Breast epithelium (tissue), 4 donors: Measurements from ENCODE around the gene ATL1. TPM values are rescaled to one million over a fixed set of nuclear protein-coding genes. Genes with fewer than 3 reads are reported as not detected.

Experiments
- DNase-seq, 2 donors: peaks; one replicate each; pipeline ENCODE4 v3.0.0-alpha.2; 2019; ENCODE audit warnings: low spot score in 2 of 2
- H3K27ac ChIP-seq, 2 donors: fragments of 200-600 bp; sonication (generic) in 1 of 2; one replicate each; pipeline ENCODE4 v1.5.1; 2016 to 2019; ENCODE audit warnings: mild to moderate bottlenecking in 1 of 2
- H3K27me3 ChIP-seq, 2 donors: fragments of 200-600 bp; sonication (generic) in 1 of 2; one replicate each; pipeline versions ENCODE4 v1.5.1 to v1.6.0; 2017 to 2019; ENCODE audit warnings: control low read depth in 1 of 2, mild to moderate bottlenecking in 1 of 2
- H3K36me3 ChIP-seq: fragments of 200-600 bp; one replicate; pipeline ENCODE4 v1.5.1; 2019
- H3K4me1 ChIP-seq, 2 donors: fragments of 200-600 bp; sonication (generic); one replicate each; pipeline ENCODE4 v1.5.1; 2016 to 2019; ENCODE audit warnings: control low read depth in 1 of 2
- H3K4me3 ChIP-seq, 3 donors: fragments of 200-600 bp; sonication (generic); 1 replicate in 2 of 3; 2 replicates in 1 of 3; pipeline ENCODE4 v1.5.1; 2016 to 2019; ENCODE audit warnings: mild to moderate bottlenecking in 3 of 3, moderate library complexity in 2 of 3
- H3K9me3 ChIP-seq, 2 donors: fragments of 200-600 bp; sonication (generic) in 1 of 2; one replicate each; pipeline ENCODE4 v1.5.1; 2016 to 2019; ENCODE audit warnings: control low read depth in 1 of 2
- POLR2A ChIP-seq: fragments of 450-650 bp; IDR thresholded peaks from one replicate; pipeline ENCODE4 v1.6.1; 2016; ENCODE audit warnings: antibody characterized with exemption, mild to moderate bottlenecking, moderate library complexity
- POLR2AphosphoS5 ChIP-seq, 3 donors: sonication (generic); formaldehyde crosslinking; IDR thresholded peaks; one replicate each; pipeline ENCODE4 v1.6.1; 2017; ENCODE audit warnings: antibody characterized with exemption in 3 of 3
- intact Hi-C: fragments of 100-400 bp; cut with DNase I; formaldehyde crosslinking; loops from one replicate; pipeline ENCODE4 v1.15.1; 2023; ENCODE audit warnings: low total_unique reads
- total RNA-seq, 3 donors: library from RNA; depleted of rRNA; stranded (reverse); fragments of >200 nt; gene quantifications; one replicate each; pipeline ENCODE4 v1.1.0, GENCODE V29; 2016
- TF ChIP-seq, protein P1 (sequence below), 3 donors: fragments of 450-650 bp; IDR thresholded peaks; one replicate each; pipeline ENCODE4 v1.5.1; 2016 to 2017; ENCODE audit warnings: antibody characterized with exemption in 3 of 3, mild to moderate bottlenecking in 3 of 3, moderate library complexity in 3 of 3

ATL1 gene
- total RNA-seq, 3 donors from 2014 or later: 10.4 to 23.7 (median 22.0) TPM

DNA sequence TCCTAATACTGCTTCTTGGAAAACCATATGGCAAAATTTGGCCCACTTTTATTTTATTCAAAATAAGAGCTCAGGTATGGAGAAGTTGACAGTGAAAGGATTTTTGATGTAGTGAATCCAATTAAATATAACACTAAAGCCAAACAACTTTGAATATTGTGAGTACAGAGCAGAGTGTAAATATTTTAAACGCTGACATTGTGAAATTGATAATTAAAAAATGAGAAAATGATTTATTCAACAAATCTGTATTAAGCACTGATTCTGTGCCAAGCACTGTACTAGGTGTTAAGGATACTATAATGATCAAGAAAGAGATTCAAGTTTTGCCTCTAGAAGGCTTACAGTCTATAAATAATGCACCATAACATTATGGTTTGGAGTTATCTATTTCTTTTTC, 50.5 kb downstream of the ATL1 start:
- no peak overlapping the region for H3K4me3 ChIP-seq
- TF ChIP-seq POLR2AphosphoS5 (IDR thresholded peaks at IDR 0.05) (no peak), POLR2A (no peak)
- TF ChIP-seq, protein P1, sequence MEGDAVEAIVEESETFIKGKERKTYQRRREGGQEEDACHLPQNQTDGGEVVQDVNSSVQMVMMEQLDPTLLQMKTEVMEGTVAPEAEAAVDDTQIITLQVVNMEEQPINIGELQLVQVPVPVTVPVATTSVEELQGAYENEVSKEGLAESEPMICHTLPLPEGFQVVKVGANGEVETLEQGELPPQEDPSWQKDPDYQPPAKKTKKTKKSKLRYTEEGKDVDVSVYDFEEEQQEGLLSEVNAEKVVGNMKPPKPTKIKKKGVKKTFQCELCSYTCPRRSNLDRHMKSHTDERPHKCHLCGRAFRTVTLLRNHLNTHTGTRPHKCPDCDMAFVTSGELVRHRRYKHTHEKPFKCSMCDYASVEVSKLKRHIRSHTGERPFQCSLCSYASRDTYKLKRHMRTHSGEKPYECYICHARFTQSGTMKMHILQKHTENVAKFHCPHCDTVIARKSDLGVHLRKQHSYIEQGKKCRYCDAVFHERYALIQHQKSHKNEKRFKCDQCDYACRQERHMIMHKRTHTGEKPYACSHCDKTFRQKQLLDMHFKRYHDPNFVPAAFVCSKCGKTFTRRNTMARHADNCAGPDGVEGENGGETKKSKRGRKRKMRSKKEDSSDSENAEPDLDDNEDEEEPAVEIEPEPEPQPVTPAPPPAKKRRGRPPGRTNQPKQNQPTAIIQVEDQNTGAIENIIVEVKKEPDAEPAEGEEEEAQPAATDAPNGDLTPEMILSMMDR (IDR thresholded peaks at IDR 0.05): no peak
- H3K9me3 ChIP-seq: no peaks in the 10 kb centered on the region
- no peak for DNase-seq
- H3K36me3 ChIP-seq: no peaks in the 10 kb centered on the region
- no peaks in the 10 kb centered on the region for H3K27me3 ChIP-seq
- H3K27ac ChIP-seq: no peak overlapping the region
- no peaks in the 10 kb centered on the region for H3K4me1 ChIP-seq
- intact Hi-C loops: no loop called here

DNA sequence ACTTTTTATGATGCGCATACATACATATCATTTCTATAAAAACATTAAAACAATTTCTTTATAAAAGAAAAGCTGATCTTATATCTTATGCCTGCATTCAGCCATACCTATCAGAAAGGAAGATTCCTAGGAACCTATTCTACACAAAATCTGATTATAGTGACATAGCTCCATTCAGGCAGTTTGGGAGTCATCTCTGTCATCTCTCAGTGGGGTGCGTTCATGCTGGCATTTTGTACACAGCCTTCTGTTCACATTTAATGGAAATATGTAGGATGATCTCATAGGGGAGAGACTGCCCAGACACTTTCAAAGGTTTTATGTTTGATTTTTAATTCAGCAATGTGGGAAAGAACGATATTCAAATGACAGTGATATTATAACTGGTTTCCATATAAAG, 52.9 kb downstream of the ATL1 start:
- Histone ChIP-seq H3K4me3 (no peak overlapping the region), H3K9me3 (no peaks in the 10 kb centered on the region), H3K27ac (no peak overlapping the region), H3K4me1 (no peaks in the 10 kb centered on the region), H3K27me3 (no peaks in the 10 kb centered on the region), H3K36me3 (no peaks in the 10 kb centered on the region)
- intact Hi-C loops: no loop called here
- TF ChIP-seq, protein P1 (IDR thresholded peaks at IDR 0.05): no peak
- TF ChIP-seq POLR2A (no peak), POLR2AphosphoS5 (IDR thresholded peaks at IDR 0.05) (no peak)
- no peak for DNase-seq

DNA sequence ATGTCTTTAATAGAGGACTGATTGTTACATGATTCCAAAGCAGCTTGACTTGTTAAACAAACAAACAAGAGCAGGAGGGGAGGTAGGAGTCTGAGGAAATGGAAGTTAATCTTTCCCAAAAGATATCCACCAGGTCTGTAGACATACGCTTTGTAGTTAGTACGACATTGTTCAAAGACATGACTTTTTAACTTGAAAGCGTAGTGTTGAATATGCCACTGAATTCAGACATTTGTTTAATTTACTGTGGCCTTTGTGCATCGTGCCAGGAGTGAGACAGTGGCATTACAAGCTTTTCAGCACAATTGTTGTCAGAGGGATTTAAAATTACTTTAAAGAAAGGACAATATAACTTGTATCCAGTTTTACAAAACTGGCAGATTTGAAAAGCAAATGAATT, 55.1 kb downstream of the ATL1 start:
- intact Hi-C loops: no loop called here
- Histone ChIP-seq H3K4me3 (no peak overlapping the region), H3K36me3 (no peaks in the 10 kb centered on the region), H3K9me3 (no peaks in the 10 kb centered on the region), H3K27me3 (no peaks in the 10 kb centered on the region), H3K27ac (no peak overlapping the region), H3K4me1 (no peaks in the 10 kb centered on the region)
- no peak for DNase-seq
- TF ChIP-seq POLR2AphosphoS5 (IDR thresholded peaks at IDR 0.05): no peak
- TF ChIP-seq POLR2A: no peak
- TF ChIP-seq, protein P1 (IDR thresholded peaks at IDR 0.05): no peak

DNA sequence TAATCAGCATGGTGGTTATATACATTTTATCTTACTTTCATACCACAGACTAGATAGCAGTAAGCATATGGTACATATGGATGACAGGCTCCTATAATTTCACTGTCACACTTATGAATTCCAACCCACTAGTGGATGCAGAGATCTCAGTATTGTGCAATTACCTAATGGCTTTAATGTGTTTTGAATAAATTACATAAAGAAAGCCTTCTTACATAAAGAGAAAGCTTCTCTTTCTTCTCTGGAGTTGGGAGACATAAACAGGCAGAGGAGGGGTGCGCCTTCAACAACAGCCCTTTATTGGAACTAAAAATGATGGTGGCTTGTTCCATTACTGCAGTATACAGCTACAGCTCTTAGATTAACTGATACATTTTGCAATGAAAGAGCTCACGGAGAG, 55.6 kb downstream of the ATL1 start:
- Histone ChIP-seq H3K4me1 (no peaks in the 10 kb centered on the region), H3K36me3 (no peaks in the 10 kb centered on the region), H3K27ac (no peak overlapping the region), H3K4me3 (no peak overlapping the region), H3K27me3 (no peaks in the 10 kb centered on the region), H3K9me3 (no peaks in the 10 kb centered on the region)
- DNase-seq: no peak
- TF ChIP-seq POLR2A (no peak), POLR2AphosphoS5 (IDR thresholded peaks at IDR 0.05) (no peak)
- TF ChIP-seq, protein P1 (IDR thresholded peaks at IDR 0.05): no peak
- intact Hi-C loops: no loop called here

DNA sequence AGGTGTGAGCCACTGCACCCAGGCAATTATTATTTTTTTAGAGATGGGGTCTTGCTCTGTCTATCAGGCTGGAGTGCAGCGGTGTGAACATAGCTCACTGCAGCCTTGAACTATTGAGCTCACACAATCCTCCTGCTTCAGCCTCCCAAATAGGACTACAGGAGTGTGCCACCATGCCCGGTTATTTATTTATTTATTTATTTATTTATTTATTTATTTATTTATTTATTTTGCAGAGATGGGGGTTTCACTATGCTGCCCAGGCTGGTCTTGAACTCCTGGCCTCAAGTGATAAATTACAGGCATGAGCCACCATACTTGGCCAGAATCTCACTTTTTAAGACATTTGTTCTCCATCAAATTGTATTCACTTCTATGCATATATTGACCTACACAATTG, 56.3 kb downstream of the ATL1 start:
- no peaks in the 10 kb centered on the region for H3K27me3 ChIP-seq
- H3K27ac ChIP-seq: no peak overlapping the region
- no peaks in the 10 kb centered on the region for H3K9me3 ChIP-seq
- H3K4me1 ChIP-seq: no peaks in the 10 kb centered on the region
- no peak for DNase-seq
- no peaks in the 10 kb centered on the region for H3K36me3 ChIP-seq
- intact Hi-C loops: no loop called here
- no peak for TF ChIP-seq POLR2A
- no peak for TF ChIP-seq POLR2AphosphoS5 (IDR thresholded peaks at IDR 0.05)
- TF ChIP-seq, protein P1 (IDR thresholded peaks at IDR 0.05): no peak
- H3K4me3 ChIP-seq: no peak overlapping the region
